ENCODE results near the gene RIPPLY2.

DNA sequence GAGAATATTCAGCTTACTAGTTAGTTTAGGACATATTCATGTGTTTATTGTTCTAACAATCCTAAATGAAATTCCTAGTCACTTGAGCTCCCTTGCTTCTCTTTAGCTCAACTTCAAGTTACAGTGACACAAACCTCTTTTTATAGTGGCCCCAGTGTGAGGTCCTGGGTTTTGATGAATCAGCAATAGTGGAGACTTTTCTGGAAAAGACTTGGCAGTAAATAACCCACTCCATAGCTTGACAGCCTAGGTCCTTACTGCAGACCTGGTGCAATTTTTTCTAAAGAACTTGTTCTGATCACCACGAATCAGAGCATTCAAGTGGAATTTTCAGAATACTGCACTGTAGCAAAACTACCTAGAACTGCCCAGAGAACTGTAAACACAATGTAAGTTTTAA is 6.9 kb upstream of the RIPPLY2 start:
- TF ChIP-seq POLR2A (IDR thresholded peaks at IDR 0.05; ENCODE audit: low read depth, low read length): no peak
- no peak for TF ChIP-seq POLR2AphosphoS5 (IDR thresholded peaks at IDR 0.05; ENCODE audit: low read depth, low read length)
- no peak for TF ChIP-seq TAF1 (IDR thresholded peaks at IDR 0.05; ENCODE audit: borderline replicate concordance, low read depth, low read length)

Measured in GM12892 (cell line).